Osteocyte (in vitro differentiated cells): ENCODE results near the gene SPATA2. TPM values are rescaled to one million over a fixed set of nuclear protein-coding genes. Genes with fewer than 3 reads are reported as not detected.

Experiments
- DNase-seq: peaks from one replicate; pipeline ENCODE4 v3.0.0; 2021; ENCODE audit warnings: mixed read lengths; ENCODE audit not compliant: unreplicated experiment; ENCODE audit errors: extremely low spot score
- H3K27ac Mint-ChIP-seq: one replicate; pipeline ENCODE4 v1.8.0; 2021; ENCODE audit warnings: mild to moderate bottlenecking, mixed read lengths; ENCODE audit not compliant: unreplicated experiment
- H3K27me3 Mint-ChIP-seq: one replicate; pipeline ENCODE4 v1.8.0; 2021; ENCODE audit warnings: mixed read lengths; ENCODE audit not compliant: unreplicated experiment
- H3K36me3 Mint-ChIP-seq: one replicate; pipeline ENCODE4 v1.8.0; 2021; ENCODE audit warnings: mixed read lengths; ENCODE audit not compliant: unreplicated experiment
- H3K4me1 Mint-ChIP-seq: one replicate; pipeline ENCODE4 v1.8.0; 2021; ENCODE audit warnings: mixed read lengths; ENCODE audit not compliant: unreplicated experiment
- H3K4me3 Mint-ChIP-seq: one replicate; pipeline ENCODE4 v1.8.0; 2021; ENCODE audit warnings: mild to moderate bottlenecking, moderate library complexity, mixed read lengths; ENCODE audit not compliant: unreplicated experiment
- H3K9me3 Mint-ChIP-seq: one replicate; pipeline ENCODE4 v1.8.0; 2021; ENCODE audit warnings: mixed read lengths; ENCODE audit not compliant: unreplicated experiment
- total RNA-seq: library from RNA; stranded (reverse); gene quantifications from 2 replicates; pipeline ENCODE4 v1.2.1, GENCODE V29; 2021
- TF ChIP-seq, protein P1 (sequence below): fragments of 200-600 bp; sonication (generic); IDR thresholded peaks from 2 replicates; pipeline ENCODE4 v1.5.0; 2021; ENCODE audit warnings: antibody characterized with exemption, mild to moderate bottlenecking, moderate library complexity

The SPATA2 gene
- total RNA-seq, 1 donor from 2014 or later, result 6.6 TPM

DNA sequence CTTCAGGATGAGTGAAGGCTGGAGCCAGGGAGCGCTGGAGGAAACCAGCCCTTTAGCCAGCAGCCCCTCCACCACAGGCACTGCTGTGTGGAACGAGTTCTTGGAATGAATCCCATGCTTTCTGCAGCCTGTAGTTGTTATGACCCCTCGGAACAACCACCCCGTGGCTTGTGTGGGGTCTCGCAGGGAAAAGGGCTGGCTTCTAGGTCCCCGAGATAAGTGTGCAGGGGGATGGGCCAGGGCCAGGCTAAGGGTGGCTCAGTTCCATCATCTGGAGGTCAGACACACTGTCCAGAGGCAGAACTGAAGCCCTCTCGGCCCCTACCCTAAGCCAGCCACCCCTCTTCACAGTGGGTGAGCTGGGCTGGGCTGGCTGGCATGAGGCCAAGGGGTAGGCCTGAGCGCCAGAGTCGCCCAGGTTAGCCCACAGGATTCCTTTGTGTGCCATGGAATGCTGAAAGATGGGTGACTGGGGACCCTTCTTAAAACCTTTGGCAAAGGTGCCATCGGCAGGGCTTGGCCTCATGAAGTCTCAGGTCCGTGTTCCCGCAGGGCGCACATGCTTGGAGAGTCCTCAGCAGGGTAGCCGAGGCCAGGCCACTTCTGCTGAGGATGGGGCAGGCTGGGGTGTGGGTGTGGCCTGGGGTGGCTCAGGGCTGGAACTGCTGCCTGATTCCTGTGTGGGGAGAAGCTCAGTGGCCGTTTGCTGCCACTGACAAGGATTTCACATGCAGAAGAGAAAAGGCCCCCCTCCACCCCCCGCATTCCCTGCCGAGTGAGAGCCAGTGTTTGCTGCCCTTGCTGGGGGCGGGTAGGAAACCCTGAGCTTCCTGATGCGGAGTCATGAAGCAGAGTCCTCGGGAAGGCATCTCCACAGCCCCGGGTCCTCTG is 24.6 kb downstream of the SPATA2 start:
- peaks cover 60% of the 10 kb centered on the region for H3K4me1 Mint-ChIP-seq
- no peaks in the 10 kb centered on the region for H3K27me3 Mint-ChIP-seq
- peaks cover 6% of the 10 kb centered on the region for H3K36me3 Mint-ChIP-seq
- DNase-seq, result no peak
- TF ChIP-seq, protein P1, sequence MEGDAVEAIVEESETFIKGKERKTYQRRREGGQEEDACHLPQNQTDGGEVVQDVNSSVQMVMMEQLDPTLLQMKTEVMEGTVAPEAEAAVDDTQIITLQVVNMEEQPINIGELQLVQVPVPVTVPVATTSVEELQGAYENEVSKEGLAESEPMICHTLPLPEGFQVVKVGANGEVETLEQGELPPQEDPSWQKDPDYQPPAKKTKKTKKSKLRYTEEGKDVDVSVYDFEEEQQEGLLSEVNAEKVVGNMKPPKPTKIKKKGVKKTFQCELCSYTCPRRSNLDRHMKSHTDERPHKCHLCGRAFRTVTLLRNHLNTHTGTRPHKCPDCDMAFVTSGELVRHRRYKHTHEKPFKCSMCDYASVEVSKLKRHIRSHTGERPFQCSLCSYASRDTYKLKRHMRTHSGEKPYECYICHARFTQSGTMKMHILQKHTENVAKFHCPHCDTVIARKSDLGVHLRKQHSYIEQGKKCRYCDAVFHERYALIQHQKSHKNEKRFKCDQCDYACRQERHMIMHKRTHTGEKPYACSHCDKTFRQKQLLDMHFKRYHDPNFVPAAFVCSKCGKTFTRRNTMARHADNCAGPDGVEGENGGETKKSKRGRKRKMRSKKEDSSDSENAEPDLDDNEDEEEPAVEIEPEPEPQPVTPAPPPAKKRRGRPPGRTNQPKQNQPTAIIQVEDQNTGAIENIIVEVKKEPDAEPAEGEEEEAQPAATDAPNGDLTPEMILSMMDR, result no peak
- H3K4me3 Mint-ChIP-seq, result no peak overlapping the region
- H3K27ac Mint-ChIP-seq, result peak overlapping the region; percentile 23
- no peaks in the 10 kb centered on the region for H3K9me3 Mint-ChIP-seq

DNA sequence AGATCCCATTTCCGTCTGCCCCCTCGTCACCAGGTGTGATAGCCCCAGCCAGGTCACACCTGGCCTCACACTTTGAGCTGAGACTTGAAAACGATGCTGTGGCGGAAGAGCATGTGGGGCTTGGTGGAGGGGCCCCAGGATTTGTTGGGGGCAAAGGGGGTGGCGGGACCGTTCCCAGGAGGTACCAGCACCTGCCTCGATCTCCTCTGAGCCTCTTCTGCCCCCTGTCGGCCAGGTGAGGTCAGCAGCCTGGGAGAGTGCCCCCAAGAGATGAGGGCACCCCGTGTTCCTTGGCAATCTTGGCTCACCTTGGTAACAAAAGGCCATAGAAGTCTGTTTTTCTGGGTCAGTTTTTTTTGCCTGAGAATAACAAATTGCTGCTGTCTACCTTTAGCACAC is 25.4 kb downstream of the SPATA2 start:
- TF ChIP-seq, protein P1, result no peak
- Mint-ChIP-seq H3K4me3 (no peak overlapping the region), H3K27me3 (no peaks in the 10 kb centered on the region), H3K36me3 (peaks cover 6% of the 10 kb centered on the region), H3K27ac (no peak overlapping the region), H3K4me1 (peaks cover 61% of the 10 kb centered on the region), H3K9me3 (no peaks in the 10 kb centered on the region)
- DNase-seq, result no peak

DNA sequence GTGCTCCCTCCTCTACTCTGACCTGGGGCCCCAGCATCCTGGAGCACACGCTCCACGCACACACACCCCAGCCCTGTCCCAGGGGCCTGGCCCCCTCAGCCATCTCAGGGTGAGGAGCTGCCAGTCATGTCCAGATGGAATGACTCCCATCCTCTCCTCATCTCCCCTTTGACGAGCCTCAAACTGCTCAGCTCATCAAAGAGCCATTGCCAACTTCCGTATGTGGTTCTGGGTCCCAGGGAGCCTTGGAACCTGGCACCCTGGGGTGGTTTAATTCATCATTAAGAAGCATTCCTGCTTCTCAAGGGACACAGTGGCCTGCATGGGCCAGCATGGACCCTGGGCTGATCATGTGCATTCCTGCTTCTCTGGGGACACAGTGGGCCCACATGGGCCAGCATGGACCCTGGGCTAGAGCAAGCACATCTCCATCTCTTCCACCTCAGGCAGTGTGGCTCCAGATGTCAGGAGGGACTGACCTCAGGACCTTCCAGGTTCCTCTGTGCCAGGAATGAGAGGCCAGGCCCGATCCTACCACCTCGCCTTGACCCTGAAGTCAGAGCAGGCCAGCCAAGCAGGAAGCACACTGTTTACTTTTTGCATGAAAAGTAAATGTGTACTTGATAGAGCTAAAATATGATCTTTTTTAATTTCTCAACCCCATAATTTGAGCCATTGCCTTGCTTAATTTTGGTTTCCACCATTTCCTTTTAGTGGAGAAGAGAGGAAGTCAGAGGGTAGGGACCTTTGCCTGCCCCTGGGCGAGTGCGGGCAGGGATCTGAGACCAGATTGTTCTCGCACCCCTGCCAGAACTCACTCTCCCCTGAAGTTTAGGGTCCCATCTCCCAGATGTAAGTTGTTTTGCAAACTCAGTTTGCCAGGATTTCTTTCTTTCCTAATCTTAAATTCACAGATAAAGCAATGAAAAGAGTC is 26.1 kb downstream of the SPATA2 start:
- H3K27ac Mint-ChIP-seq, result peak overlapping the region; percentile 72
- TF ChIP-seq, protein P1, result no peak
- H3K36me3 Mint-ChIP-seq, result peaks cover 6% of the 10 kb centered on the region
- no peak overlapping the region for H3K4me3 Mint-ChIP-seq
- peaks cover 61% of the 10 kb centered on the region for H3K4me1 Mint-ChIP-seq
- H3K27me3 Mint-ChIP-seq, result no peaks in the 10 kb centered on the region
- no peak for DNase-seq
- no peaks in the 10 kb centered on the region for H3K9me3 Mint-ChIP-seq

DNA sequence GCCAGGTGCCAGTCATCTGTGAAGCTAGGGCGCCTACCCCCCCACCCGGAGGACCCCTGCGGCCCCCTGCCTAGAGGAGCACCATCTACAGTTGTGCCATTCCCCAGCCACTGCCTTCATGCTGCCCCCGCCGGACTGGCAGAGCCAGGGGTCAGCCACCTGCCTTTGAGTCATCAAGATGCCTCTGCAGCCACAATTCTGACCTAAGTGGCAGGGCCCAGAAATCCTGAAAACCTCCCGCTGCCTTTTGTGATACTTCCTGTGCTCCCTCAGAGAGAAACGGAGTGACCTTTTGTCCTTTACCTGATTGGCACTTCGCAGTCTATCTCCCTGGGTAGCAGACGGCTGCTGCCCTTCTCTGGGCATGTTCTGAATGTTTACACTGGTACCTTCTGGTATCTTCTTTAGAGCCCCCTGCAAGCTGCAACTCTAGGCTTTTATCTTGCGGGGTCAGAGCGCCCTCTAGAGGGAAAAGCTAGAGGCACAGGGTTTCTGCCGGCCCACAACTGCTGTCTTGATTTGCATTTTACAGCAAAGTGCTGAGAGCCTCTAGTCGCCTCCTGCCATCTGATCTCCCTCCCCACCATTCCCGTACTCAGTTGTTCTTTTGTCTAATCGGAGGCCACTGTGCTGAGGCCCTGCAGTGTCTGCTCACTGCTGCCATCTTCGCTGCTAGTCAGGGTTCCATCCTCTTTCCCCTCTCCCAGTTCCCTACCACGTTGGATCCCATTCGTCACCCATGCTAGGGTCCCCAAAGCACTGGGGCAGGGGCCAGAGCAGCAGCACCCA is 26.9 kb downstream of the SPATA2 start:
- no peak overlapping the region for H3K4me3 Mint-ChIP-seq
- no peak for DNase-seq
- TF ChIP-seq, protein P1, result peak; percentile 94
- H3K27me3 Mint-ChIP-seq, result no peaks in the 10 kb centered on the region
- peak overlapping the region; percentile 72 for H3K27ac Mint-ChIP-seq
- H3K9me3 Mint-ChIP-seq, result no peaks in the 10 kb centered on the region
- H3K4me1 Mint-ChIP-seq, result peaks cover 57% of the 10 kb centered on the region
- H3K36me3 Mint-ChIP-seq, result peaks cover 10% of the 10 kb centered on the region
